AG04450 (cell line): Measurements from ENCODE around the gene PCIF1. TPM values are rescaled to one million over a fixed set of nuclear protein-coding genes. Genes with fewer than 3 reads are reported as not detected.

Experiments
- CTCF ChIA-PET: fragments of 300-600, 350-600 bp; formaldehyde crosslinking; extraction: SDS; loops from one replicate; lab custom pipeline; 2022; ENCODE audit warnings: antibody characterized with exemption, inconsistent platforms; lab: Charles Lee
- POLR2A ChIA-PET: fragments of 350-600 bp; formaldehyde crosslinking; extraction: SDS; loops from one replicate; lab custom pipeline; 2021; ENCODE audit warnings: antibody characterized with exemption, inconsistent platforms; lab: Yijun Ruan, JAX
- DNase-seq: peaks from one replicate; pipeline ENCODE4 v3.0.0-alpha.2; 2011; ENCODE audit warnings: low read depth, low spot score
- H3K27ac ChIP-seq: one replicate; pipeline ENCODE4 v1.5.1; 2012; ENCODE audit warnings: low read depth, low read length, control low read depth
- H3K27me3 ChIP-seq: one replicate; pipeline ENCODE4 v1.6.0; 2012; ENCODE audit warnings: low read length; ENCODE audit not compliant: control insufficient read depth, insufficient read depth
- H3K4me3 ChIP-seq: 2 replicates; pipeline ENCODE4 v1.5.1; 2011; ENCODE audit warnings: mild to moderate bottlenecking, low read depth, low read length, control low read depth
- H3K9me3 ChIP-seq: 2 replicates; pipeline ENCODE4 v1.5.1; 2012; ENCODE audit warnings: low read length; ENCODE audit not compliant: control insufficient read depth, insufficient read depth
- CTCF ChIP-seq: IDR thresholded peaks from 2 replicates; pipeline ENCODE4 v1.5.1; 2011; ENCODE audit warnings: low read depth, low read length, control low read depth, inconsistent platforms
- polyA plus RNA-seq: library from polyadenylated mRNA; depleted of rRNA; stranded (reverse); fragments of >200 nt; gene quantifications from 2 replicates; pipeline ENCODE4 v1.2.3, GENCODE V29; 2011

Gene PCIF1
- polyA plus RNA-seq, 1 experiment: 11.5 TPM

- H3K4me3 ChIP-seq: no peak overlapping the region
- no peaks in the 10 kb centered on the region; the same call in 1 of the 2 replicates for H3K9me3 ChIP-seq
- H3K27ac ChIP-seq: no peak overlapping the region
- no peak for DNase-seq
- ChIA-PET POLR2A (interaction anchor here (3.6 kb wide), 2 partner anchors 19 to 25 kb away, joined by 20 to 57 read pairs; partner anchors contain the start of genes CTSA, NEURL2 and PCIF1), CTCF (interaction anchor here (0.9 to 2.1 kb wide), 3 partner anchors 16 to 61 kb away, joined by 3 to 11 read pairs (median 4); no protein-coding TSS in a partner anchor)
- TF ChIP-seq CTCF: no peak
- H3K27me3 ChIP-seq: no peaks in the 10 kb centered on the region
Observed at GRCh38 chr20:45909336-45909808, 25.1 kb upstream of the PCIF1 start.

GRCh38 chr20:45909817-45910669 lies 24.4 kb upstream of the PCIF1 start:
- POLR2A ChIA-PET: interaction anchor here (0.5 to 3.6 kb wide), 5 partner anchors 8 to 25 kb away, joined by 3 to 57 read pairs (median 11); partner anchors contain the start of genes CTSA, NEURL2 and PCIF1
- H3K27ac ChIP-seq: no peak overlapping the region
- no peak for DNase-seq
- CTCF ChIA-PET: interaction anchor here (0.6 to 2.1 kb wide), 6 partner anchors 15 to 61 kb away, joined by 3 to 11 read pairs (median 4); no protein-coding TSS in a partner anchor
- H3K4me3 ChIP-seq: peak overlapping the region; percentile 31
- no peak for TF ChIP-seq CTCF
- no peaks in the 10 kb centered on the region for H3K27me3 ChIP-seq
- H3K9me3 ChIP-seq: no peaks in the 10 kb centered on the region; the same call in 1 of the 2 replicates

- Histone ChIP-seq H3K9me3 (no peaks in the 10 kb centered on the region; the same call in 1 of the 2 replicates), H3K27me3 (no peaks in the 10 kb centered on the region), H3K27ac (peak overlapping the region; percentile 75), H3K4me3 (peak overlapping the region; percentile 69)
- ChIA-PET POLR2A (interaction anchor here (0.5 to 3.6 kb wide), 9 partner anchors 9 to 30 kb away, joined by 3 to 57 read pairs (median 5); partner anchors contain the start of genes CTSA, NEURL2 and PCIF1), CTCF (interaction anchor here (0.8 to 2.1 kb wide), 3 partner anchors 19 to 60 kb away, joined by 3 to 11 read pairs (median 4); no protein-coding TSS in a partner anchor)
- TF ChIP-seq CTCF: no peak
- DNase-seq: peak; percentile 99
Observed at GRCh38 chr20:45910670-45911485, 23.6 kb upstream of the PCIF1 start.

- DNase-seq: no peak
- TF ChIP-seq CTCF: no peak
- peak within 1 kb of the TSS; percentile 69 for H3K4me3 ChIP-seq
- no peaks in the 10 kb centered on the region; the same call in 1 of the 2 replicates for H3K9me3 ChIP-seq
- POLR2A ChIA-PET: interaction anchor here (0.9 to 3.6 kb wide), 9 partner anchors 8 to 29 kb away, joined by 3 to 57 read pairs (median 6); partner anchors contain the start of genes CTSA, NEURL2 and PCIF1
- CTCF ChIA-PET: interaction anchor here (0.5 to 2.1 kb wide), 2 partner anchors 22 to 37 kb away, joined by 4 to 11 read pairs; no protein-coding TSS in a partner anchor
- peak within 1 kb of the TSS; percentile 75 for H3K27ac ChIP-seq
- no peaks in the 10 kb centered on the region for H3K27me3 ChIP-seq
Observed at GRCh38 chr20:45911486-45912343, 22.8 kb upstream of the PCIF1 start, which contains the start of gene PLTP. PLTP (minus strand) TSS chr20:45912155; CDS start chr20:45911452, 703 bp downstream.
